Transverse colon (tissue), 4 donors: ENCODE measurements around the gene EGLN2. TPM values are rescaled to one million over a fixed set of nuclear protein-coding genes. Genes with fewer than 3 reads are reported as not detected.

Experiments used
- DNase-seq: peaks from one replicate; pipeline ENCODE4 v3.0.0-alpha.2; 2019
- H3K27ac ChIP-seq, 4 donors: fragments of 200-600 bp; sonication (generic); 2 replicates each; pipeline ENCODE4 v1.5.1; 2016 to 2018; ENCODE audit warnings: inconsistent platforms in 4 of 4
- H3K27me3 ChIP-seq: fragments of 200-600 bp; sonication (generic); 2 replicates; pipeline ENCODE4 v1.5.1; 2017; ENCODE audit warnings: inconsistent platforms
- H3K36me3 ChIP-seq, 4 donors: fragments of 200-600 bp; sonication (generic); 2 replicates each; pipeline ENCODE4 v1.5.1; 2017 to 2019; ENCODE audit warnings: inconsistent platforms in 4 of 4
- H3K4me1 ChIP-seq, 4 donors: fragments of 200-600 bp; sonication (generic); 2 replicates each; pipeline ENCODE4 v1.5.1; 2017 to 2020; ENCODE audit warnings: inconsistent platforms in 4 of 4
- H3K4me3 ChIP-seq, 4 donors: fragments of 200-600 bp; sonication (generic); 1 replicate in 1 of 4; 2 replicates in 3 of 4; pipeline versions ENCODE4 v1.5.1 to v1.6.1; 2017 to 2019; ENCODE audit warnings: inconsistent platforms in 4 of 4
- H3K9me3 ChIP-seq, 2 donors: fragments of 200-600 bp; sonication (generic); 2 replicates each; pipeline ENCODE4 v1.5.1; 2017 to 2019; ENCODE audit warnings: inconsistent platforms in 2 of 2
- CTCF ChIP-seq, 5 experiments: fragments of 200-600 bp in 3 of 5; fragments of 450-650 bp in 2 of 5; sonication (generic) in 3 of 5; IDR thresholded peaks; 1 replicate in 2 of 5; 2 replicates in 3 of 5; pipeline ENCODE4 v1.5.1; 2016 to 2017; ENCODE audit warnings: antibody characterized with exemption in 5 of 5, inconsistent platforms in 3 of 5, mild to moderate bottlenecking in 2 of 5, moderate library complexity in 1 of 5
- EP300 ChIP-seq: sonication (generic); formaldehyde crosslinking; IDR thresholded peaks from one replicate; pipeline ENCODE4 v1.6.1; 2017; ENCODE audit warnings: antibody characterized with exemption, low read depth
- POLR2A ChIP-seq: fragments of 450-650 bp; IDR thresholded peaks from one replicate; pipeline ENCODE4 v1.6.1; 2016; ENCODE audit warnings: antibody characterized with exemption, mild to moderate bottlenecking, moderate library complexity
- POLR2AphosphoS5 ChIP-seq, 3 donors: sonication (generic); formaldehyde crosslinking; IDR thresholded peaks; one replicate each; pipeline ENCODE4 v1.6.1; 2016; ENCODE audit warnings: antibody characterized with exemption in 3 of 3
- WGBS, 2 donors: methylation state at CpG; one replicate each; pipeline ENCODE4 v1.1.5; 2018; ENCODE audit warnings: low coverage in 1 of 2; 5-methylcytosine and 5-hydroxymethylcytosine counted together
- in situ Hi-C, 4 donors: fragments of 200-750 bp; cut with MboI; loops; one replicate each; pipeline versions ENCODE4 v1.15.0 to v1.15.1; 2017; ENCODE audit warnings: low sequenced_read_pairs in 3 of 4, low pct_ligation_motif_present in 1 of 4, low pct_unique_long_range_greater_than_20kb in 1 of 4
- intact Hi-C: fragments of 100-400 bp; cut with DNase I; formaldehyde crosslinking; loops from one replicate; pipeline ENCODE4 v1.15.1; 2023; ENCODE audit warnings: low total_unique reads
- total RNA-seq, 4 donors: library from RNA; depleted of rRNA; stranded (reverse); fragments of >200 nt; gene quantifications; one replicate each; pipeline ENCODE4 v1.1.0, GENCODE V29; 2016

Gene EGLN2
- total RNA-seq, 4 donors from 2014 or later, result 102 to 123 (median 115) TPM

GRCh38 chr19:40791349-40791748 lies 7.6 kb upstream of the EGLN2 start:
- Histone ChIP-seq H3K4me3 (no peak overlapping the region), H3K27ac (peak overlapping the region; percentile 81 to 84 (median 83)), H3K27me3 (no peaks in the 10 kb centered on the region), H3K9me3 (no peaks in the 10 kb centered on the region), H3K36me3 (peaks cover 0 to 8% (median 0%) of the 10 kb centered on the region in 4 donors), H3K4me1 (peaks cover 0 to 23% (median 16%) of the 10 kb centered on the region in 4 donors)
- intact Hi-C loops, result no loop called here
- WGBS, 2 donors, result 29 to 86% methylated on average over 1 to 7 of the region's 7 CpGs
- in situ Hi-C loops, result no loop called here
- no peak for DNase-seq
- no peak for TF ChIP-seq POLR2AphosphoS5 (IDR thresholded peaks at IDR 0.05)
- no peak for TF ChIP-seq EP300
- no peak for TF ChIP-seq POLR2A
- TF ChIP-seq CTCF (IDR thresholded peaks at IDR 0.05), result no peak

- H3K9me3 ChIP-seq, result no peaks in the 10 kb centered on the region
- TF ChIP-seq EP300, result no peak
- H3K4me3 ChIP-seq, result no peak overlapping the region
- in situ Hi-C loops, result no loop called here
- 0 to 41% methylated on average over 1 to 3 of the region's 3 CpGs for WGBS, 2 donors
- H3K27ac ChIP-seq, result peak overlapping the region; percentile 81 to 84 (median 83)
- peaks cover 0 to 8% (median 0%) of the 10 kb centered on the region in 4 donors for H3K36me3 ChIP-seq
- DNase-seq, result no peak
- H3K4me1 ChIP-seq, result peaks cover 0 to 23% (median 16%) of the 10 kb centered on the region in 4 donors
- H3K27me3 ChIP-seq, result no peaks in the 10 kb centered on the region
- intact Hi-C loops, result no loop called here
These were observed 7.0 kb upstream of the EGLN2 start for GRCh38 chr19:40791996-40792395.

GRCh38 chr19:40797166-40797962 lies 1.6 kb upstream of the EGLN2 start:
- no peak for DNase-seq
- H3K9me3 ChIP-seq, result no peaks in the 10 kb centered on the region
- in situ Hi-C loops (no loop called here), intact Hi-C loops (no loop called here)
- 96 to 100% methylated on average over 4 to 14 of the region's 14 CpGs for WGBS, 2 donors
- TF ChIP-seq CTCF (IDR thresholded peaks at IDR 0.05), result no peak
- no peak for TF ChIP-seq POLR2A
- no peak for TF ChIP-seq POLR2AphosphoS5 (IDR thresholded peaks at IDR 0.05)
- no peak for TF ChIP-seq EP300
- H3K27me3 ChIP-seq, result no peaks in the 10 kb centered on the region
- peaks cover 30 to 43% (median 37%) of the 10 kb centered on the region in 4 donors for H3K4me1 ChIP-seq
- peak overlapping the region; percentile 93 to 97 (median 96) for H3K27ac ChIP-seq
- peaks cover 0 to 3% (median 0%) of the 10 kb centered on the region in 4 donors for H3K36me3 ChIP-seq
- no peak overlapping the region for H3K4me3 ChIP-seq

GRCh38 chr19:40797963-40798682 lies 868 bp upstream of the EGLN2 start:
- intact Hi-C loops (no loop called here), in situ Hi-C loops (no loop called here)
- Histone ChIP-seq H3K4me1 (peaks cover 37 to 43% (median 39%) of the 10 kb centered on the region in 4 donors), H3K27ac (peak overlapping the region; percentile 93 to 97 (median 96)), H3K27me3 (no peaks in the 10 kb centered on the region), H3K36me3 (peaks cover 0 to 3% (median 0%) of the 10 kb centered on the region in 4 donors), H3K4me3 (peak overlapping the region; percentile 2 to 99 (median 46)), H3K9me3 (no peaks in the 10 kb centered on the region)
- WGBS, 2 donors, result 8 to 13% methylated on average over 13 to 28 of the region's 28 CpGs
- peak; percentile 69 for TF ChIP-seq POLR2A
- peak in 4 of 5 experiments; percentile 35 to 79 (median 65) for TF ChIP-seq CTCF (IDR thresholded peaks at IDR 0.05)
- TF ChIP-seq EP300, result no peak
- peak in 2 of 3 donors; percentile 3 to 48 for TF ChIP-seq POLR2AphosphoS5 (IDR thresholded peaks at IDR 0.05)
- DNase-seq, result peak; percentile 85
